H1 (cell line): Measurements from ENCODE around the gene CRYBB3. TPM values are rescaled to one million over a fixed set of nuclear protein-coding genes. Genes with fewer than 3 reads are reported as not detected.

Experiments used
- CTCF ChIA-PET: fragments of 300-600 bp; sonication (Branson Sonifier 250); formaldehyde crosslinking; loops from one replicate; lab custom pipeline; 2021; ENCODE audit not compliant: partially characterized antibody; lab: Charles Lee
- POLR2A ChIA-PET: fragments of 300-600 bp; sonication (Branson Sonifier 250); formaldehyde crosslinking; loops from one replicate; lab custom pipeline; 2021; ENCODE audit warnings: inconsistent platforms; ENCODE audit not compliant: partially characterized antibody; lab: Charles Lee
- DNase-seq, 2 experiments: peaks; one replicate each; pipeline versions ENCODE4 v3.0.0 to v3.0.0-alpha.2; 2010 to 2022; ENCODE audit warnings: low spot score in 2 of 2, low read depth in 1 of 2, mixed read lengths in 1 of 2
- FAIRE-seq: peaks from 2 replicates; lab custom pipeline; 2011; peaks lifted over from hg19 to GRCh38; lab: Jason Lieb, UNC
- H2AFZ ChIP-seq: 2 replicates; pipeline ENCODE4 v1.8.1; 2012; ENCODE audit warnings: low read length, inconsistent platforms
- H2AK5ac ChIP-seq: 2 replicates; pipeline ENCODE4 v1.6.1; 2013; ENCODE audit warnings: low read depth, low read length
- H2BK120ac ChIP-seq: replicated peaks from 2 replicates; pipeline ENCODE3; 2013; ENCODE audit warnings: low read depth, low read length, inconsistent platforms
- H2BK12ac ChIP-seq: 2 replicates; pipeline ENCODE4 v1.6.1; 2013; ENCODE audit warnings: low read depth, low read length
- H2BK15ac ChIP-seq: 2 replicates; pipeline ENCODE4 v1.6.1; 2013; ENCODE audit warnings: low read length
- H2BK20ac ChIP-seq: 2 replicates; pipeline ENCODE4 v1.6.1; 2013; ENCODE audit warnings: low read length
- H2BK5ac ChIP-seq: 2 replicates; pipeline ENCODE4 v1.6.1; 2013; ENCODE audit warnings: low read depth, low read length
- H3K14ac ChIP-seq: 2 replicates; pipeline ENCODE4 v1.6.1; 2013; ENCODE audit warnings: inconsistent platforms; ENCODE audit not compliant: insufficient read length
- H3K18ac ChIP-seq: 2 replicates; pipeline ENCODE4 v1.6.1; 2013; ENCODE audit warnings: low read length; ENCODE audit errors: extremely low read depth
- H3K23ac ChIP-seq: 2 replicates; pipeline ENCODE4 v1.6.1; 2013; ENCODE audit warnings: inconsistent platforms; ENCODE audit not compliant: insufficient read length
- H3K23me2 ChIP-seq: 2 replicates; pipeline ENCODE4 v1.6.1; 2013; ENCODE audit warnings: low read depth, low read length
- H3K27ac ChIP-seq: 2 replicates; pipeline ENCODE4 v1.6.1; 2011; ENCODE audit warnings: low read depth, low read length, inconsistent platforms
- H3K27me3 ChIP-seq, 4 experiments: replicated peaks in 1 of 4; 1 replicate in 1 of 4; 2 replicates in 3 of 4; pipeline versions ENCODE4 v1.6.1 to v1.8.1; 2011 to 2013; ENCODE audit warnings: low read length in 3 of 4, mild to moderate bottlenecking in 3 of 4, inconsistent platforms in 2 of 4, mixed read lengths in 2 of 4, moderate library complexity in 1 of 4; ENCODE audit not compliant: control insufficient read depth in 3 of 4, insufficient read depth in 3 of 4; ENCODE audit errors: extremely low read depth in 1 of 4
- H3K36me3 ChIP-seq, 4 experiments: 2 replicates each; pipeline versions ENCODE4 v1.6.1 to v1.8.1; 2011 to 2013; ENCODE audit warnings: mild to moderate bottlenecking in 4 of 4, low read length in 3 of 4, moderate library complexity in 2 of 4, control low read depth in 1 of 4, inconsistent platforms in 1 of 4; ENCODE audit not compliant: insufficient read depth in 4 of 4, control insufficient read depth in 2 of 4
- H3K4ac ChIP-seq: replicated peaks from 2 replicates; pipeline ENCODE3; 2013; ENCODE audit warnings: low read length, low read depth, mixed read lengths, inconsistent platforms; ENCODE audit not compliant: insufficient read length
- H3K4me1 ChIP-seq, 4 experiments: replicated peaks in 1 of 4; 1 replicate in 1 of 4; 2 replicates in 3 of 4; pipeline versions ENCODE4 v1.6.1 to v1.8.1; 2011 to 2013; ENCODE audit warnings: low read length in 3 of 4, inconsistent platforms in 2 of 4, mixed read lengths in 1 of 4; ENCODE audit not compliant: insufficient read depth in 4 of 4, control insufficient read depth in 3 of 4
- H3K4me2 ChIP-seq, 2 experiments: 2 replicates each; pipeline versions ENCODE4 v1.6.1 to v1.8.1; 2011 to 2013; ENCODE audit warnings: low read depth in 2 of 2, low read length in 2 of 2, control low read depth in 1 of 2, inconsistent platforms in 1 of 2, mild to moderate bottlenecking in 1 of 2; ENCODE audit not compliant: insufficient read depth in 1 of 2
- H3K4me3 ChIP-seq, 4 experiments: fragments of 200-600, 300-600 bp in 1 of 4; sonication (generic), shearing (Covaris generic), sonication (Bioruptor Twin) in 1 of 4; 2 replicates each; pipeline versions ENCODE4 v1.5.1 to v1.8.1; 2011 to 2016; ENCODE audit warnings: low read length in 4 of 4, low read depth in 3 of 4, control low read depth in 2 of 4, inconsistent platforms in 2 of 4, mild to moderate bottlenecking in 2 of 4, mixed read lengths in 1 of 4, moderate library complexity in 1 of 4; ENCODE audit not compliant: insufficient read depth in 2 of 4; ENCODE audit errors: extremely low read depth in 1 of 4
- H3K56ac ChIP-seq: replicated peaks from 2 replicates; pipeline ENCODE3; 2013; ENCODE audit warnings: low read depth, mild to moderate bottlenecking, mixed read lengths, low read length, inconsistent platforms; ENCODE audit not compliant: insufficient read length
- H3K79me1 ChIP-seq: 2 replicates; pipeline ENCODE4 v1.6.1; 2013; ENCODE audit warnings: low read depth, low read length, control low read depth
- H3K79me2 ChIP-seq, 2 experiments: 2 replicates each; pipeline versions ENCODE4 v1.6.1 to v1.8.1; 2012 to 2013; ENCODE audit warnings: low read length in 2 of 2, mild to moderate bottlenecking in 2 of 2, inconsistent platforms in 1 of 2; ENCODE audit not compliant: insufficient read depth in 2 of 2, control insufficient read depth in 1 of 2
- H3K9ac ChIP-seq, 4 experiments: replicated peaks in 1 of 4; 1 replicate in 1 of 4; 2 replicates in 3 of 4; pipeline versions ENCODE4 v1.6.1 to v1.8.1; 2011 to 2013; ENCODE audit warnings: low read depth in 3 of 4, low read length in 3 of 4, control low read depth in 2 of 4, mild to moderate bottlenecking in 2 of 4, moderate library complexity in 2 of 4, inconsistent platforms in 1 of 4; ENCODE audit errors: extremely low read depth in 1 of 4
- H3K9me3 ChIP-seq, 2 experiments: 2 replicates each; pipeline versions ENCODE4 v1.6.1 to v1.8.1; 2012 to 2013; ENCODE audit warnings: mild to moderate bottlenecking in 2 of 2, moderate library complexity in 2 of 2, control low read depth in 1 of 2, inconsistent platforms in 1 of 2, low read depth in 1 of 2, low read length in 1 of 2, mixed read lengths in 1 of 2; ENCODE audit not compliant: insufficient read depth in 2 of 2
- H4K20me1 ChIP-seq, 2 experiments: replicated peaks in 1 of 2; 2 replicates each; pipeline versions ENCODE3 to v1.8.1; 2011 to 2013; ENCODE audit warnings: inconsistent platforms in 2 of 2, low read length in 2 of 2, mild to moderate bottlenecking in 1 of 2; ENCODE audit not compliant: insufficient read depth in 2 of 2, control insufficient read depth in 1 of 2
- H4K5ac ChIP-seq: 2 replicates; pipeline ENCODE4 v1.6.1; 2013; ENCODE audit warnings: low read length, low read depth, mixed read lengths, inconsistent platforms; ENCODE audit not compliant: insufficient read length
- H4K8ac ChIP-seq: 2 replicates; pipeline ENCODE4 v1.8.0; 2013; ENCODE audit warnings: mild to moderate bottlenecking, moderate library complexity, low read length, inconsistent platforms; ENCODE audit not compliant: insufficient read depth; ENCODE audit errors: extremely low read depth
- H4K91ac ChIP-seq: replicated peaks from 2 replicates; pipeline ENCODE3; 2013; ENCODE audit warnings: low read length, mixed read lengths, inconsistent platforms; ENCODE audit not compliant: insufficient read length
- BRCA1 ChIP-seq: IDR thresholded peaks from 2 replicates; pipeline ENCODE4 v1.6.1; 2012; ENCODE audit warnings: low read depth, low read length, improper control_type of control experiment
- CTBP2 ChIP-seq: IDR thresholded peaks from 2 replicates; pipeline ENCODE4 v1.7.0; 2011; ENCODE audit warnings: borderline replicate concordance, mild to moderate bottlenecking, moderate library complexity, mixed read lengths, low read length; ENCODE audit not compliant: insufficient read depth, insufficient read length
- HDAC2 ChIP-seq, 2 experiments: fragments of 300-600 bp in 1 of 2; sonication (generic) in 1 of 2; IDR thresholded peaks; 2 replicates each; pipeline ENCODE4 v1.6.1; 2011 to 2012; ENCODE audit warnings: low read depth in 2 of 2, low read length in 2 of 2, mild to moderate bottlenecking in 2 of 2, moderate library complexity in 2 of 2, borderline replicate concordance in 1 of 2, inconsistent platforms in 1 of 2
- JUND ChIP-seq: IDR thresholded peaks from 2 replicates; pipeline ENCODE4 v1.6.1; 2011; ENCODE audit warnings: mild to moderate bottlenecking, improper control_type of control experiment, low read length
- KDM5A ChIP-seq: fragments of 200-600 bp; IDR thresholded peaks from 2 replicates; pipeline ENCODE4 v1.7.1; 2012; ENCODE audit warnings: mild to moderate bottlenecking, low read length, inconsistent platforms, mixed read lengths
- NANOG ChIP-seq: IDR thresholded peaks from 2 replicates; pipeline ENCODE4 v1.6.1; 2011; ENCODE audit warnings: low read length, low read depth, mild to moderate bottlenecking, inconsistent platforms; ENCODE audit not compliant: insufficient read depth, poor library complexity, severe bottlenecking
- POLR2A ChIP-seq, 2 experiments: IDR thresholded peaks; 1 replicate in 1 of 2; 2 replicates in 1 of 2; pipeline ENCODE4 v1.6.1; 2011; ENCODE audit warnings: low read depth in 2 of 2, low read length in 2 of 2, mild to moderate bottlenecking in 2 of 2; ENCODE audit errors: control extremely low read depth in 1 of 2
- RAD21 ChIP-seq, 2 experiments: IDR thresholded peaks in 1 of 2; conservative IDR thresholded peaks in 1 of 2; 2 replicates each; pipeline ENCODE4 v1.6.1; 2011; ENCODE audit warnings: low read depth in 2 of 2, low read length in 2 of 2, improper control_type of control experiment in 1 of 2, inconsistent platforms in 1 of 2, mild to moderate bottlenecking in 1 of 2, moderate library complexity in 1 of 2
- SP4 ChIP-seq: IDR thresholded peaks from 2 replicates; pipeline ENCODE4 v1.6.1; 2012; ENCODE audit warnings: low read length, inconsistent platforms
- TAF1 ChIP-seq: IDR thresholded peaks from 2 replicates; pipeline ENCODE4 v1.6.1; 2011; ENCODE audit warnings: mild to moderate bottlenecking, low read depth, low read length
- TEAD4 ChIP-seq: IDR thresholded peaks from 2 replicates; pipeline ENCODE4 v1.6.1; 2012; ENCODE audit warnings: low read depth, low read length, inconsistent platforms, mixed read lengths
- USF2 ChIP-seq: IDR thresholded peaks from 2 replicates; pipeline ENCODE4 v1.6.1; 2011; ENCODE audit warnings: low read length, improper control_type of control experiment
- WGBS, 2 experiments: shearing (Covaris generic) in 1 of 2; methylation state at CpG; one replicate each; pipeline versions ENCODE4 v1.1.6 to v1.1.7; 2013 to 2015; ENCODE audit warnings: low lambda C conversion rate in 2 of 2, mixed read lengths in 2 of 2, inconsistent platforms in 1 of 2, low coverage in 1 of 2, missing lambda C conversion rate in 1 of 2; ENCODE audit not compliant: insufficient replicate concordance in 2 of 2, insufficient coverage in 1 of 2, insufficient read length in 1 of 2; ENCODE audit errors: extremely low coverage in 1 of 2, missing lambda C conversion rate in 1 of 2; 5-methylcytosine and 5-hydroxymethylcytosine counted together
- polyA plus RNA-seq, 7 experiments: library from polyadenylated mRNA; depleted of rRNA in 3 of 7; stranded (reverse) in 5 of 7; unstranded in 2 of 7; fragments of >200 nt in 5 of 7; fragments of 200-250 nt in 2 of 7; gene quantifications; 1 replicate in 5 of 7; 2 replicates in 1 of 7; 4 replicates in 1 of 7; pipeline versions ENCODE4 v1.2.1 to v1.2.3, GENCODE V29; 2011 to 2013; ENCODE audit warnings: missing spikeins in 2 of 7, mixed read lengths in 2 of 7
- total RNA-seq: library from RNA; stranded (reverse); fragmentation: NEBNext Ultra II Directional; extraction: Animal tissue kit (Norgen Biotek cat#: 25700); gene quantifications from 2 replicates; pipeline ENCODE4 v1.2.1, GENCODE V29; 2021

CRYBB3 gene
- total and polyA plus RNA-seq, 2 of the 8 experiments (the other 6 are each of a cell fraction or from before 2014, with no cell fraction given): 0.44 to 0.58 TPM

DNA sequence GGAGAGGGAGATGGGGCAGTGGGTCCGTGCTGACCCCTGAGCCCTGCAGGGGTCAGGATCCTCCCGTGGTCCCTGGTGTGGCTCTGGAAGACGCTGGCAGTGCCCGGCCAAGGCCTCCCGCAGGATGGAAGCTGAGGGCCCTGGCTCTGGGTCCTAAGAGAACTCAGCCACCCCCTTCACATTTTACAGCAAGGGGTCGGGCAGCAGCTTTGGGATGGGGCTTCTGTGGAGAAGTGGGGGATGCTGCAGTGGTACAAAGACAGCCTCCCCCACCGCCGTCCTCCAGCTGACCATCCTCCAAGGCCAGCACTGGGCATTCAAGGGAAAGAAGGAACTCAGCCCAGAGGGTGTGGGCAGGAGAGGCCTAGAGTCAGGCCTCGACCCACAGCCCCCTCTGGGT, 21.8 kb upstream of the CRYBB3 start:
- no peak overlapping the region for H3K9ac ChIP-seq
- FAIRE-seq: no peak
- H2BK12ac ChIP-seq: no peak overlapping the region
- H3K9me3 ChIP-seq: no peaks in the 10 kb centered on the region; a peak in 1 of 4 replicates
- no peak overlapping the region for H2AFZ ChIP-seq
- no peaks in the 10 kb centered on the region for H3K23me2 ChIP-seq
- no peak overlapping the region for H3K56ac ChIP-seq
- no peak overlapping the region for H2BK120ac ChIP-seq
- no peak overlapping the region for H3K4ac ChIP-seq
- H2BK5ac ChIP-seq: no peak overlapping the region
- H3K4me3 ChIP-seq: no peak overlapping the region
- no peak overlapping the region for H3K18ac ChIP-seq
- no peak overlapping the region for H2BK15ac ChIP-seq
- no peak overlapping the region for H3K14ac ChIP-seq
- no peak overlapping the region for H3K4me2 ChIP-seq
- no peaks in the 10 kb centered on the region for H4K20me1 ChIP-seq
- 99% methylated on average over 9 of the region's 9 CpGs; no CpG with 5 or more reads in 1 of the 2 experiments for WGBS, 2 experiments
- no peaks in the 10 kb centered on the region; a peak in 3 of 8 replicates for H3K36me3 ChIP-seq
- no peak overlapping the region for H2BK20ac ChIP-seq
- no peak overlapping the region for H3K27ac ChIP-seq
- no peaks in the 10 kb centered on the region for H3K27me3 ChIP-seq
- no peak for DNase-seq
- no peak overlapping the region for H2AK5ac ChIP-seq
- no peak overlapping the region for H3K23ac ChIP-seq
- POLR2A ChIA-PET: no interaction called here
- H3K79me1 ChIP-seq: no peaks in the 10 kb centered on the region
- no peak overlapping the region for H4K5ac ChIP-seq
- no peak overlapping the region for H4K91ac ChIP-seq
- H3K79me2 ChIP-seq: no peaks in the 10 kb centered on the region
- CTCF ChIA-PET: interaction anchor here (1.0 kb wide), 1 partner anchor 106 kb away, joined by 3 read pairs; no protein-coding TSS in a partner anchor
- H4K8ac ChIP-seq: no peak overlapping the region
- H3K4me1 ChIP-seq: 0 out of 7 replicates have a peak, but pooled peaks cover 0 to 4% (median 0%) of the 10 kb centered on the region in 4 experiments
- no peak for TF ChIP-seq HDAC2 (IDR thresholded peaks at IDR 0.05; ENCODE audit: borderline replicate concordance in 1 of 2, low read depth in 2 of 2, low read length in 2 of 2)
- TF ChIP-seq KDM5A: no peak
- no peak for TF ChIP-seq RAD21 (IDR thresholded peaks at IDR 0.05 in 1 of 2, conservative IDR thresholded peaks at IDR 0.05 in 1 of 2; ENCODE audit: low read depth in 2 of 2, low read length in 2 of 2)
- TF ChIP-seq TAF1: no peak
- no peak for TF ChIP-seq JUND
- no peak for TF ChIP-seq USF2
- no peak for TF ChIP-seq CTBP2
- no peak for TF ChIP-seq TEAD4
- TF ChIP-seq BRCA1: no peak
- no peak for TF ChIP-seq NANOG
- no peak for TF ChIP-seq SP4
- no peak for TF ChIP-seq POLR2A (IDR thresholded peaks at IDR 0.05; ENCODE audit: control extremely low read depth in 1 of 2, low read depth in 2 of 2, low read length in 2 of 2)
